Upper lobe of left lung (tissue), 4 donors: ENCODE results near the gene FMNL2.

Experiments
- EP300 ChIP-seq, 4 donors: sonication (generic); formaldehyde crosslinking; IDR thresholded peaks; one replicate each; pipeline ENCODE4 v1.5.1; 2017; ENCODE audit warnings: antibody characterized with exemption in 4 of 4, control low read depth in 2 of 4
- TF ChIP-seq, protein P1 (sequence below), 6 experiments: fragments of 450-650 bp in 4 of 6; fragments of 200-600 bp in 2 of 6; sonication (generic) in 2 of 6; IDR thresholded peaks; one replicate each; pipeline ENCODE4 v1.5.1; 2016 to 2019; ENCODE audit warnings: antibody characterized with exemption in 6 of 6

- TF ChIP-seq, protein P1, sequence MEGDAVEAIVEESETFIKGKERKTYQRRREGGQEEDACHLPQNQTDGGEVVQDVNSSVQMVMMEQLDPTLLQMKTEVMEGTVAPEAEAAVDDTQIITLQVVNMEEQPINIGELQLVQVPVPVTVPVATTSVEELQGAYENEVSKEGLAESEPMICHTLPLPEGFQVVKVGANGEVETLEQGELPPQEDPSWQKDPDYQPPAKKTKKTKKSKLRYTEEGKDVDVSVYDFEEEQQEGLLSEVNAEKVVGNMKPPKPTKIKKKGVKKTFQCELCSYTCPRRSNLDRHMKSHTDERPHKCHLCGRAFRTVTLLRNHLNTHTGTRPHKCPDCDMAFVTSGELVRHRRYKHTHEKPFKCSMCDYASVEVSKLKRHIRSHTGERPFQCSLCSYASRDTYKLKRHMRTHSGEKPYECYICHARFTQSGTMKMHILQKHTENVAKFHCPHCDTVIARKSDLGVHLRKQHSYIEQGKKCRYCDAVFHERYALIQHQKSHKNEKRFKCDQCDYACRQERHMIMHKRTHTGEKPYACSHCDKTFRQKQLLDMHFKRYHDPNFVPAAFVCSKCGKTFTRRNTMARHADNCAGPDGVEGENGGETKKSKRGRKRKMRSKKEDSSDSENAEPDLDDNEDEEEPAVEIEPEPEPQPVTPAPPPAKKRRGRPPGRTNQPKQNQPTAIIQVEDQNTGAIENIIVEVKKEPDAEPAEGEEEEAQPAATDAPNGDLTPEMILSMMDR (IDR thresholded peaks at IDR 0.05), result no peak
- TF ChIP-seq EP300 (IDR thresholded peaks at IDR 0.05), result no peak
Measured at GRCh38 chr2:152462779-152463178, 127.8 kb downstream of the FMNL2 start.
